22Rv1 (cell line): ENCODE measurements around the gene SLC39A2.
A peak's percentile ranks its signal among the peaks of the same experiment; 100 is the strongest.
"Not testable (repeated sequence)": the region's sequence is repeated elsewhere in the genome, so short reads cannot be mapped to it uniquely, and the experiment has no call there.

Experiments
- H3K27ac ChIP-seq: fragments of 450-650 bp; 2 replicates; pipeline ENCODE4 v1.5.1; 2017
- ZFX ChIP-seq: fragments of 450-650 bp; IDR thresholded peaks from 2 replicates; pipeline ENCODE4 v1.6.1; 2017; ENCODE audit warnings: antibody characterized with exemption, borderline replicate concordance
- TF ChIP-seq, protein P1 (sequence below): fragments of 450-650 bp; IDR thresholded peaks from 2 replicates; pipeline ENCODE4 v1.5.1; 2017; ENCODE audit warnings: mild to moderate bottlenecking

Gene SLC39A2

DNA sequence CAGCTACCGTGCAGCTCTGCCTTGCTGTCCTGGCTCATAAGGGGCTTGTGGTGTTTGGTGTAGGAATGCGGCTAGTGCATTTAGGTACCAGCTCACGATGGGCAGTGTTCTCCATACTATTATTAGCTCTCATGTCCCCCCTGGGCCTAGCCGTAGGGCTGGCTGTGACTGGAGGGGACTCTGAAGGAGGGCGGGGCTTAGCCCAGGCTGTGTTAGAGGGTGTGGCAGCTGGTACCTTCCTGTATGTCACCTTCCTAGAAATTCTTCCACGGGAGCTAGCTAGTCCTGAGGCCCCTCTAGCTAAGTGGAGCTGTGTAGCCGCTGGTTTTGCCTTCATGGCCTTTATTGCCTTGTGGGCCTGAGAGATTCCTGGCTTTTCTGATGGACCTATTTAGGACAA is 2.1 kb downstream of the SLC39A2 start:
- TF ChIP-seq ZFX, result no peak
- TF ChIP-seq, protein P1, sequence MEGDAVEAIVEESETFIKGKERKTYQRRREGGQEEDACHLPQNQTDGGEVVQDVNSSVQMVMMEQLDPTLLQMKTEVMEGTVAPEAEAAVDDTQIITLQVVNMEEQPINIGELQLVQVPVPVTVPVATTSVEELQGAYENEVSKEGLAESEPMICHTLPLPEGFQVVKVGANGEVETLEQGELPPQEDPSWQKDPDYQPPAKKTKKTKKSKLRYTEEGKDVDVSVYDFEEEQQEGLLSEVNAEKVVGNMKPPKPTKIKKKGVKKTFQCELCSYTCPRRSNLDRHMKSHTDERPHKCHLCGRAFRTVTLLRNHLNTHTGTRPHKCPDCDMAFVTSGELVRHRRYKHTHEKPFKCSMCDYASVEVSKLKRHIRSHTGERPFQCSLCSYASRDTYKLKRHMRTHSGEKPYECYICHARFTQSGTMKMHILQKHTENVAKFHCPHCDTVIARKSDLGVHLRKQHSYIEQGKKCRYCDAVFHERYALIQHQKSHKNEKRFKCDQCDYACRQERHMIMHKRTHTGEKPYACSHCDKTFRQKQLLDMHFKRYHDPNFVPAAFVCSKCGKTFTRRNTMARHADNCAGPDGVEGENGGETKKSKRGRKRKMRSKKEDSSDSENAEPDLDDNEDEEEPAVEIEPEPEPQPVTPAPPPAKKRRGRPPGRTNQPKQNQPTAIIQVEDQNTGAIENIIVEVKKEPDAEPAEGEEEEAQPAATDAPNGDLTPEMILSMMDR, result no peak
- H3K27ac ChIP-seq, result no peak overlapping the region

- TF ChIP-seq ZFX, result no peak
- TF ChIP-seq, protein P1, result no peak
- no peak overlapping the region for H3K27ac ChIP-seq
Measured at GRCh38 chr14:21003788-21004346, 4.8 kb downstream of the SLC39A2 start.

GRCh38 chr14:21009721-21010120 is 10.6 kb downstream of the SLC39A2 start:
- not testable (repeated sequence) for H3K27ac ChIP-seq

GRCh38 chr14:21011136-21011535 is 12.0 kb downstream of the SLC39A2 start:
- TF ChIP-seq, protein P1, result no peak
- TF ChIP-seq ZFX, result no peak
- H3K27ac ChIP-seq, result no peak overlapping the region

DNA sequence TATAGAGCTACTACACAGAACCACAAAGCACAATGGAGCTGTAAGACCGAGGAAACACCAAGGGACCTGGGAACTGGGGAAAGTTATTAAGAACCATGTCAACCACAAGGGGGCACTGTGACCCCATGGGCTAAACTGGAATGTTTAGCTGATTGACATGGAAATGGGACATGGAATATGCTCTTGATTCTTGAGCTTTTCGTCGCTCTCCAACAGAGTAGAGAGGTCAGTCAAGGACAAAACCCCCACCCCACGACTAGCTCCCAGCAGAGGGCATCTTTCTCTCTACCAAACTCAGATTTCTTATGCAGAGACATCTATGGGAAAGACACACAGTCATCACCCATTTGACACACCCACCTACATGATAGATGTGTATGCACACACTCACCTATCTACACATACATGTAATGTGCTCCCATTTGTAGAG is 15.7 kb downstream of the SLC39A2 start:
- H3K27ac ChIP-seq, result no peak overlapping the region
- TF ChIP-seq ZFX, result no peak
- TF ChIP-seq, protein P1, result peak; percentile 95

- TF ChIP-seq ZFX, result no peak
- TF ChIP-seq, protein P1, result no peak
- no peak overlapping the region for H3K27ac ChIP-seq
Measured at GRCh38 chr14:21015312-21015711, 16.2 kb downstream of the SLC39A2 start.

- H3K27ac ChIP-seq, result no peak overlapping the region
- TF ChIP-seq ZFX, result no peak
- TF ChIP-seq, protein P1, result no peak
Measured at GRCh38 chr14:21016413-21017190, 17.5 kb downstream of the SLC39A2 start.
